HCT116 (cell line): ENCODE measurements around the gene NPR1. TPM values are rescaled to one million over a fixed set of nuclear protein-coding genes. Genes with fewer than 3 reads are reported as not detected.

Source experiments
- ATAC-seq: fragments of 200-7000 bp; cut with Tn5 transposase; 2 replicates; pipeline ENCODE4 v1.9.1; 2020; ENCODE audit warnings: mild to moderate bottlenecking, moderate library complexity
- BruUV-seq: library from RNA; stranded (reverse); fragments of 400-500 nt; replicated peaks from 2 replicates; lab custom pipeline; 2021; lab: Mats Ljungman, UMichigan
- CTCF ChIA-PET: fragments of 300-600 bp; sonication (Branson Sonifier 250); formaldehyde crosslinking; loops from one replicate; lab custom pipeline; 2021; ENCODE audit warnings: antibody characterized with exemption; lab: Charles Lee
- POLR2A ChIA-PET: fragments of 300-600, 350-600 bp; sonication (Branson Sonifier 250); formaldehyde crosslinking; loops from one replicate; lab custom pipeline; 2021; ENCODE audit warnings: antibody characterized with exemption; lab: Charles Lee
- RAD21 ChIA-PET, 2 experiments: fragments of 300-600 bp; sonication (Branson Sonifier 250); formaldehyde crosslinking; loops; one replicate each; lab custom pipeline; 2023; ENCODE audit warnings: low total read pairs in 2 of 2; ENCODE audit not compliant: uncharacterized antibody in 2 of 2, unreplicated experiment in 2 of 2, low non-redundant PET in 1 of 2; lab: Charles Lee
- DNase-seq: peaks from one replicate; pipeline ENCODE4 v3.0.0-alpha.2; 2010; ENCODE audit warnings: low read depth, low spot score
- H2AFZ ChIP-seq: fragments of 200-600 bp; shearing (Covaris generic), sonication (generic); 2 replicates; pipeline ENCODE4 v1.6.1; 2017; ENCODE audit warnings: low read depth, mixed run types, mixed read lengths, antibody characterized with exemption, low read length; ENCODE audit not compliant: poor library complexity, severe bottlenecking
- H3K27ac ChIP-seq: 2 replicates; pipeline ENCODE4 v1.5.1; 2012; ENCODE audit warnings: low read depth, low read length
- H3K27me3 ChIP-seq: fragments of 200-600 bp; sonication (generic); 2 replicates; pipeline ENCODE4 v1.6.1; 2016; ENCODE audit warnings: mixed run types, low read length, mixed read lengths; ENCODE audit not compliant: insufficient read depth
- H3K36me3 ChIP-seq, 2 experiments: fragments of 200-500 bp in 1 of 2; fragments of 200-600 bp in 1 of 2; sonication (Bioruptor generic) in 1 of 2; sonication (generic) in 1 of 2; 2 replicates each; pipeline versions ENCODE4 v1.5.1 to v1.6.1; 2014 to 2016; ENCODE audit warnings: low read length in 2 of 2, inconsistent platforms in 1 of 2, mixed read lengths in 1 of 2, mixed run types in 1 of 2; ENCODE audit not compliant: insufficient read depth in 2 of 2, control insufficient read depth in 1 of 2
- H3K4me1 ChIP-seq, 2 experiments: fragments of 200-600 bp in 1 of 2; sonication (generic) in 1 of 2; 2 replicates each; pipeline versions ENCODE4 v1.5.1 to v1.6.1; 2012 to 2017; ENCODE audit warnings: low read length in 2 of 2, inconsistent platforms in 1 of 2, mild to moderate bottlenecking in 1 of 2, mixed read lengths in 1 of 2, mixed run types in 1 of 2, moderate library complexity in 1 of 2; ENCODE audit not compliant: insufficient read depth in 2 of 2, control insufficient read depth in 1 of 2
- H3K4me2 ChIP-seq: fragments of 200-600 bp; sonication (generic); 2 replicates; pipeline ENCODE4 v1.6.1; 2017; ENCODE audit warnings: mixed run types, low read length, mixed read lengths
- H3K4me3 ChIP-seq, 2 experiments: fragments of 200-600 bp in 1 of 2; sonication (generic) in 1 of 2; replicated peaks in 1 of 2; 2 replicates each; pipeline ENCODE4 v1.5.1; 2011 to 2016; ENCODE audit warnings: low read length in 2 of 2, control low read depth in 1 of 2, low read depth in 1 of 2, mild to moderate bottlenecking in 1 of 2, mixed read lengths in 1 of 2, mixed run types in 1 of 2
- H3K79me2 ChIP-seq: fragments of 200-600 bp; sonication (generic); 2 replicates; pipeline ENCODE4 v1.6.1; 2017; ENCODE audit warnings: mild to moderate bottlenecking, mixed run types, low read length, moderate library complexity, mixed read lengths; ENCODE audit not compliant: insufficient read depth
- H3K9ac ChIP-seq: fragments of 200-600 bp; sonication (generic); 2 replicates; pipeline ENCODE4 v1.6.1; 2016; ENCODE audit warnings: low read length, mixed read lengths
- H3K9me2 ChIP-seq: fragments of 200-600 bp; sonication (generic), shearing (Covaris generic); 2 replicates; pipeline ENCODE4 v1.6.1; 2017; ENCODE audit warnings: mixed run types, mild to moderate bottlenecking, moderate library complexity; ENCODE audit not compliant: insufficient read depth
- H3K9me3 ChIP-seq, 2 experiments: fragments of 200-500 bp in 1 of 2; fragments of 200-600 bp in 1 of 2; sonication (Bioruptor generic) in 1 of 2; sonication (generic) in 1 of 2; 2 replicates each; pipeline ENCODE4 v1.6.1; 2014 to 2017; ENCODE audit warnings: low read length in 2 of 2, mixed read lengths in 2 of 2, inconsistent platforms in 1 of 2, low read depth in 1 of 2, mild to moderate bottlenecking in 1 of 2, mixed run types in 1 of 2, moderate library complexity in 1 of 2; ENCODE audit not compliant: control insufficient read depth in 1 of 2, insufficient read depth in 1 of 2
- H4K20me1 ChIP-seq: fragments of 200-600 bp; sonication (generic), shearing (Covaris generic); 2 replicates; pipeline ENCODE4 v1.6.1; 2017; ENCODE audit warnings: mixed run types, mild to moderate bottlenecking, moderate library complexity; ENCODE audit not compliant: insufficient read depth
- CEBPB ChIP-seq: IDR thresholded peaks from 2 replicates; pipeline ENCODE4 v1.6.1; 2012; ENCODE audit warnings: low read depth
- ELF1 ChIP-seq: IDR thresholded peaks from 2 replicates; pipeline ENCODE4 v1.6.1; 2012; ENCODE audit warnings: low read depth, borderline replicate concordance
- REST ChIP-seq: IDR thresholded peaks from 2 replicates; pipeline ENCODE4 v1.6.1; 2012; ENCODE audit warnings: low read depth
- SIN3A ChIP-seq: IDR thresholded peaks from 2 replicates; pipeline ENCODE4 v1.6.1; 2012; ENCODE audit warnings: low read depth
- intact Hi-C: fragments of 100-400 bp; cut with micrococcal nuclease; formaldehyde crosslinking; loops from 2 replicates; pipeline ENCODE4 v1.10.0; 2022
- total RNA-seq: library from RNA; stranded (reverse); gene quantifications from one replicate; pipeline ENCODE4 v1.2.1, GENCODE V29; 2021; ENCODE audit not compliant: unreplicated experiment

NPR1 gene
- total RNA-seq, 1 experiment from 2014 or later: 0.07 TPM

- TF ChIP-seq ELF1 (no peak), CEBPB (no peak), REST (no peak), SIN3A (0 out of 2 replicates have a peak, but pooled peaks have one; percentile 22)
- TF ChIP-seq, all 23 proteins: peak for 1
- intact Hi-C loops: loop anchor here (10.0 kb wide), 1 partner anchor 105 kb away; the partner anchor contains the start of gene SLC27A3
- Histone ChIP-seq H3K36me3 (peaks cover 43 to 53% of the 10 kb centered on the region in 2 experiments), H2AFZ (no peak overlapping the region), H3K9me2 (no peaks in the 10 kb centered on the region), H3K4me1 (peaks cover 10 to 24% of the 10 kb centered on the region in 2 experiments), H3K4me2 (peak overlapping the region; percentile 91), H3K27me3 (no peaks in the 10 kb centered on the region), H3K4me3 (peak overlapping the region; percentile 73 to 97), H3K27ac (0 out of 2 replicates have a peak overlapping the region, but pooled peaks have one; percentile 5), H4K20me1 (no peaks in the 10 kb centered on the region), H3K9me3 (no peaks in the 10 kb centered on the region), H3K9ac (peak overlapping the region; percentile 97), H3K79me2 (peaks cover 59% of the 10 kb centered on the region)
- RAD21 ChIA-PET: no interaction called here
- POLR2A ChIA-PET: no interaction called here
- CTCF ChIA-PET: no interaction called here
- BruUV-seq: no TSS peak
- ATAC-seq: no peak
- no peak for DNase-seq
Measured at GRCh38 chr1:153669606-153670005, 8.9 kb upstream of the NPR1 start.
